Trophoblast cell (in vitro differentiated cells and primary cell): ENCODE results near the gene CYTH4.

Experiments used
- DNase-seq, 2 donors: peaks; one replicate each; pipeline ENCODE4 v3.0.0-alpha.2; 2016
- H2AFZ ChIP-seq: 2 replicates; pipeline ENCODE4 v1.6.1; 2013; ENCODE audit warnings: low read length, moderate library complexity, mild to moderate bottlenecking; ENCODE audit not compliant: insufficient read depth, poor library complexity
- H2AK5ac ChIP-seq: 2 replicates; pipeline ENCODE4 v1.6.1; 2013; ENCODE audit warnings: mild to moderate bottlenecking, low read length
- H2BK120ac ChIP-seq: 2 replicates; pipeline ENCODE4 v1.6.1; 2013; ENCODE audit warnings: low read length, mild to moderate bottlenecking, moderate library complexity; ENCODE audit not compliant: insufficient read depth, poor library complexity
- H2BK12ac ChIP-seq: 2 replicates; pipeline ENCODE4 v1.6.1; 2013; ENCODE audit warnings: mild to moderate bottlenecking, low read length, moderate library complexity
- H2BK5ac ChIP-seq: 2 replicates; pipeline ENCODE4 v1.6.1; 2013; ENCODE audit warnings: low read length, low read depth, moderate library complexity, mild to moderate bottlenecking; ENCODE audit not compliant: poor library complexity
- H3K14ac ChIP-seq: 2 replicates; pipeline ENCODE4 v1.6.1; 2013; ENCODE audit warnings: mild to moderate bottlenecking, low read length
- H3K18ac ChIP-seq: 2 replicates; pipeline ENCODE4 v1.6.1; 2013; ENCODE audit warnings: mild to moderate bottlenecking, low read length
- H3K23ac ChIP-seq: 2 replicates; pipeline ENCODE4 v1.6.1; 2013; ENCODE audit warnings: low read length
- H3K27ac ChIP-seq: 2 replicates; pipeline ENCODE4 v1.5.1; 2013; ENCODE audit warnings: low read depth, mild to moderate bottlenecking, inconsistent platforms, low read length, moderate library complexity
- H3K27me3 ChIP-seq: 2 replicates; pipeline ENCODE4 v1.6.1; 2013; ENCODE audit warnings: inconsistent platforms, mild to moderate bottlenecking, low read length, moderate library complexity; ENCODE audit not compliant: insufficient read depth
- H3K36me3 ChIP-seq, 2 experiments: 1 replicate in 1 of 2; 2 replicates in 1 of 2; pipeline ENCODE4 v1.6.1; 2013; ENCODE audit warnings: low read length in 2 of 2, mild to moderate bottlenecking in 2 of 2, moderate library complexity in 1 of 2; ENCODE audit not compliant: insufficient read depth in 2 of 2, control insufficient read depth in 1 of 2
- H3K4ac ChIP-seq: 2 replicates; pipeline ENCODE4 v1.6.1; 2013; ENCODE audit warnings: low read depth, mild to moderate bottlenecking, low read length, moderate library complexity
- H3K4me1 ChIP-seq, 2 experiments: 1 replicate in 1 of 2; 2 replicates in 1 of 2; pipeline ENCODE4 v1.6.1; 2013; ENCODE audit warnings: low read length in 2 of 2, mild to moderate bottlenecking in 2 of 2, moderate library complexity in 1 of 2; ENCODE audit not compliant: insufficient read depth in 2 of 2, control insufficient read depth in 1 of 2
- H3K4me2 ChIP-seq: 2 replicates; pipeline ENCODE4 v1.6.1; 2013; ENCODE audit warnings: inconsistent platforms, mild to moderate bottlenecking, low read length, moderate library complexity
- H3K4me3 ChIP-seq: 2 replicates; pipeline ENCODE4 v1.5.1; 2013; ENCODE audit warnings: mild to moderate bottlenecking, low read depth, low read length, inconsistent platforms
- H3K79me1 ChIP-seq: one replicate; pipeline ENCODE4 v1.6.1; 2013; ENCODE audit warnings: low read length
- H3K79me2 ChIP-seq: 2 replicates; pipeline ENCODE4 v1.6.1; 2013; ENCODE audit warnings: low read length, mild to moderate bottlenecking; ENCODE audit not compliant: control insufficient read depth, insufficient read depth, poor library complexity
- H3K9ac ChIP-seq: 2 replicates; pipeline ENCODE4 v1.6.1; 2013; ENCODE audit warnings: mild to moderate bottlenecking, low read length
- H3K9me3 ChIP-seq: 2 replicates; pipeline ENCODE4 v1.6.1; 2013; ENCODE audit warnings: low read depth, mild to moderate bottlenecking, control low read depth, inconsistent platforms, low read length; ENCODE audit not compliant: insufficient read depth
- H4K12ac ChIP-seq: 2 replicates; pipeline ENCODE4 v1.6.1; 2013; ENCODE audit warnings: low read depth, mild to moderate bottlenecking, low read length, moderate library complexity
- H4K8ac ChIP-seq: 2 replicates; pipeline ENCODE4 v1.6.1; 2013; ENCODE audit warnings: low read depth, mild to moderate bottlenecking, low read length, moderate library complexity
- H4K91ac ChIP-seq: one replicate; pipeline ENCODE4 v1.6.1; 2013; ENCODE audit warnings: low read depth, mild to moderate bottlenecking, low read length, moderate library complexity
- WGBS: extraction: QIAGEN DNeasy Blood & Tissue Kit; methylation state at CpG from one replicate; pipeline ENCODE4 v1.1.7; 2013; ENCODE audit warnings: missing lambda C conversion rate; ENCODE audit not compliant: insufficient read length, insufficient coverage; ENCODE audit errors: extremely low coverage; 5-methylcytosine and 5-hydroxymethylcytosine counted together

Gene CYTH4

GRCh38 chr22:37295946-37296345, 13.6 kb downstream of the CYTH4 start:
- no CpG with 5 or more reads among the region's 11 CpGs for WGBS
- Histone ChIP-seq H3K27ac (no peak overlapping the region), H3K4me3 (no peak overlapping the region), H2BK5ac (no peak overlapping the region), H3K4ac (no peak overlapping the region), H4K12ac (no peak overlapping the region), H4K8ac (no peak overlapping the region), H3K9me3 (no peaks in the 10 kb centered on the region), H2AK5ac (no peak overlapping the region), H3K23ac (no peak overlapping the region), H3K4me2 (no peak overlapping the region), H3K27me3 (no peaks in the 10 kb centered on the region), H3K9ac (no peak overlapping the region), H4K91ac (no peak overlapping the region), H3K36me3 (no peaks in the 10 kb centered on the region), H3K79me2 (no peaks in the 10 kb centered on the region), H3K18ac (no peak overlapping the region), H2BK12ac (no peak overlapping the region), H2AFZ (no peak overlapping the region), H3K14ac (no peak overlapping the region), H3K79me1 (no peaks in the 10 kb centered on the region), H2BK120ac (no peak overlapping the region), H3K4me1 (no peaks in the 10 kb centered on the region)
- DNase-seq: no peak

GRCh38 chr22:37298748-37299495, 16.6 kb downstream of the CYTH4 start:
- H4K91ac ChIP-seq: no peak overlapping the region
- no peak overlapping the region for H3K4me2 ChIP-seq
- H3K9me3 ChIP-seq: no peaks in the 10 kb centered on the region
- no peak for DNase-seq
- H3K79me2 ChIP-seq: no peaks in the 10 kb centered on the region
- H3K27ac ChIP-seq: no peak overlapping the region
- no peak overlapping the region for H4K8ac ChIP-seq
- no peak overlapping the region for H3K9ac ChIP-seq
- H3K79me1 ChIP-seq: no peaks in the 10 kb centered on the region
- no peak overlapping the region for H3K23ac ChIP-seq
- H3K14ac ChIP-seq: no peak overlapping the region
- H2BK120ac ChIP-seq: no peak overlapping the region
- H3K36me3 ChIP-seq: no peaks in the 10 kb centered on the region
- H2BK5ac ChIP-seq: no peak overlapping the region
- H3K18ac ChIP-seq: no peak overlapping the region
- H4K12ac ChIP-seq: no peak overlapping the region
- H3K4me3 ChIP-seq: no peak overlapping the region
- H2AK5ac ChIP-seq: no peak overlapping the region
- no CpG with 5 or more reads among the region's 17 CpGs for WGBS
- no peak overlapping the region for H3K4ac ChIP-seq
- no peaks in the 10 kb centered on the region for H3K4me1 ChIP-seq
- H3K27me3 ChIP-seq: no peaks in the 10 kb centered on the region
- H2AFZ ChIP-seq: no peak overlapping the region
- H2BK12ac ChIP-seq: no peak overlapping the region

- no peak overlapping the region for H3K23ac ChIP-seq
- no peak overlapping the region for H3K4ac ChIP-seq
- H3K36me3 ChIP-seq: no peaks in the 10 kb centered on the region
- no peaks in the 10 kb centered on the region for H3K79me2 ChIP-seq
- H3K18ac ChIP-seq: no peak overlapping the region
- H3K4me3 ChIP-seq: no peak overlapping the region
- H2BK5ac ChIP-seq: no peak overlapping the region
- no peaks in the 10 kb centered on the region for H3K79me1 ChIP-seq
- no peaks in the 10 kb centered on the region for H3K27me3 ChIP-seq
- H4K91ac ChIP-seq: no peak overlapping the region
- H4K12ac ChIP-seq: no peak overlapping the region
- H3K9ac ChIP-seq: no peak overlapping the region
- H3K27ac ChIP-seq: no peak overlapping the region
- DNase-seq: no peak
- no peak overlapping the region for H4K8ac ChIP-seq
- no peaks in the 10 kb centered on the region for H3K4me1 ChIP-seq
- no peak overlapping the region for H2AK5ac ChIP-seq
- no peak overlapping the region for H2BK120ac ChIP-seq
- H3K9me3 ChIP-seq: no peaks in the 10 kb centered on the region
- H2AFZ ChIP-seq: no peak overlapping the region
- no CpG with 5 or more reads among the region's 4 CpGs for WGBS
- H2BK12ac ChIP-seq: no peak overlapping the region
- H3K4me2 ChIP-seq: no peak overlapping the region
- H3K14ac ChIP-seq: no peak overlapping the region
Measured at GRCh38 chr22:37299969-37300509, 17.7 kb downstream of the CYTH4 start.

GRCh38 chr22:37300551-37301017, 18.3 kb downstream of the CYTH4 start:
- H3K4me3 ChIP-seq: no peak overlapping the region
- H3K27me3 ChIP-seq: no peaks in the 10 kb centered on the region
- H4K91ac ChIP-seq: no peak overlapping the region
- H2AK5ac ChIP-seq: no peak overlapping the region
- no peak overlapping the region for H3K23ac ChIP-seq
- no peak for DNase-seq
- no peaks in the 10 kb centered on the region for H3K36me3 ChIP-seq
- H3K14ac ChIP-seq: no peak overlapping the region
- H3K4me2 ChIP-seq: no peak overlapping the region
- no peaks in the 10 kb centered on the region for H3K9me3 ChIP-seq
- no peak overlapping the region for H3K9ac ChIP-seq
- no peak overlapping the region for H4K8ac ChIP-seq
- H3K18ac ChIP-seq: no peak overlapping the region
- WGBS: no CpG with 5 or more reads among the region's 19 CpGs
- no peaks in the 10 kb centered on the region for H3K79me1 ChIP-seq
- no peak overlapping the region for H3K4ac ChIP-seq
- H3K27ac ChIP-seq: no peak overlapping the region
- no peak overlapping the region for H4K12ac ChIP-seq
- no peak overlapping the region for H2BK120ac ChIP-seq
- no peaks in the 10 kb centered on the region for H3K79me2 ChIP-seq
- H2BK12ac ChIP-seq: no peak overlapping the region
- no peaks in the 10 kb centered on the region for H3K4me1 ChIP-seq
- H2AFZ ChIP-seq: no peak overlapping the region
- no peak overlapping the region for H2BK5ac ChIP-seq
